SU-DHL-6 (cell line): ENCODE data around the gene B4GALNT3.

Source experiments
- EZH2phosphoT487 ChIP-seq: fragments of 200-600 bp; sonication (generic), shearing (Covaris generic); conservative IDR thresholded peaks from 2 replicates; pipeline ENCODE4 v1.6.1; 2018; ENCODE audit warnings: mild to moderate bottlenecking, antibody characterized with exemption, low read length, moderate library complexity, mixed read lengths
- TF ChIP-seq, protein P1 (sequence below): fragments of 200-600 bp; sonication (generic); IDR thresholded peaks from one replicate; pipeline ENCODE4 v1.5.1; 2017; ENCODE audit warnings: antibody characterized with exemption, mild to moderate bottlenecking, low read length, moderate library complexity; ENCODE audit not compliant: insufficient read depth, poor library complexity, severe bottlenecking

DNA sequence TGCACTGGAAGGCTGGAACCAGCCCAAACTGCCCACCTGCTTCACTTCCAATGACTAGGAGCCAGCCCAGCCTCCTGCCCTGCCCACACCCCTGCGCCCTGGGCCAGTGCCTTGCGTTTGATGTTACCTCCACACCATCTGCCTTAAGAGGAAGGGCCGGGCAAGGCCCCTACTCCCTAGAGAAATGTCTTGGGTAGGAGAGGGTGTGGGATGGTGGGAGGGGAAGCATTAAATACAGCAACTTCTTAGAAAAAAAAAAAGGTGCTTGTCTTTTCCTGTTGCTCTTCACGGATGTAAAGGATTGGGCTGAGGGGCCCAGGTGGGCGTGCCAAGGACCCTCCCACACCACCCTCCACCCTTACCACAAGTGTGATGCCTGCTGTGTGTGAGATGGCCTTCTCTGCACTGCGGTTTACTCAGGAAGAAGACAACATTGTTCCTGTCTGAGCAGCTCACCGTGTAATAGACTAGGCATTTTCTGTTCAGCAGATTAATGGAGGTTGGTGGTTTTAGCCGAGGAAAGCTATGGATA is 103.6 kb downstream of the B4GALNT3 start:
- TF ChIP-seq, protein P1, sequence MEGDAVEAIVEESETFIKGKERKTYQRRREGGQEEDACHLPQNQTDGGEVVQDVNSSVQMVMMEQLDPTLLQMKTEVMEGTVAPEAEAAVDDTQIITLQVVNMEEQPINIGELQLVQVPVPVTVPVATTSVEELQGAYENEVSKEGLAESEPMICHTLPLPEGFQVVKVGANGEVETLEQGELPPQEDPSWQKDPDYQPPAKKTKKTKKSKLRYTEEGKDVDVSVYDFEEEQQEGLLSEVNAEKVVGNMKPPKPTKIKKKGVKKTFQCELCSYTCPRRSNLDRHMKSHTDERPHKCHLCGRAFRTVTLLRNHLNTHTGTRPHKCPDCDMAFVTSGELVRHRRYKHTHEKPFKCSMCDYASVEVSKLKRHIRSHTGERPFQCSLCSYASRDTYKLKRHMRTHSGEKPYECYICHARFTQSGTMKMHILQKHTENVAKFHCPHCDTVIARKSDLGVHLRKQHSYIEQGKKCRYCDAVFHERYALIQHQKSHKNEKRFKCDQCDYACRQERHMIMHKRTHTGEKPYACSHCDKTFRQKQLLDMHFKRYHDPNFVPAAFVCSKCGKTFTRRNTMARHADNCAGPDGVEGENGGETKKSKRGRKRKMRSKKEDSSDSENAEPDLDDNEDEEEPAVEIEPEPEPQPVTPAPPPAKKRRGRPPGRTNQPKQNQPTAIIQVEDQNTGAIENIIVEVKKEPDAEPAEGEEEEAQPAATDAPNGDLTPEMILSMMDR = no peak
- no peak for TF ChIP-seq EZH2phosphoT487
